HL-60 (cell line): ENCODE measurements around the gene SHISAL2B.

Source experiments
- GABPA ChIP-seq: IDR thresholded peaks from 2 replicates; pipeline ENCODE4 v1.6.1; 2012; ENCODE audit warnings: low read depth
- POLR2AphosphoS5 ChIP-seq: IDR thresholded peaks from 2 replicates; pipeline ENCODE4 v1.6.1; 2012; ENCODE audit warnings: low read depth
- TF ChIP-seq, protein P1 (sequence below): IDR thresholded peaks from one replicate; pipeline ENCODE4 v1.5.1; 2011; ENCODE audit warnings: low read length, control low read depth, inconsistent platforms; ENCODE audit not compliant: insufficient read depth
- TF ChIP-seq, protein P2 (sequence below): IDR thresholded peaks from 2 replicates; pipeline ENCODE4 v1.6.1; 2012; ENCODE audit warnings: low read depth; ENCODE audit not compliant: insufficient replicate concordance

DNA sequence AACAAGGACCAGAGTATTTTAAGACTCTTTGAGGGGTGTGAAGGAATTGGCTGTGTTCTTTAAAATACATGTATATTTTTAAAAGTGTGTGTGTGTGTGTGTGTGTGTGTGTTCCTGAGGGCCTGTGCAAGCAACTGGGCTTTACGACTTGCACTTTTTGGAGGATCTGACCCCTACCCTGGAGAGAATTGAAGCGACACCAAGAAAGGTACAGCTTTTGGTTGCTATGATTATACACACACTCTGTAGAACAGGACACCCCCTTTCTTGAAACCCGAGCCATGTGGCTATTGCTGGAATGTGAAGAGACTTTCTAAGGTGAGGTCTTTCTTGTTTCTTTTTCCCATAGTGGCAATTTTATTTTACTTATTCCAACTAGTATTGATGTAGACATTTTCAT lies 988 bp downstream of the SHISAL2B start:
- TF ChIP-seq, protein P1, sequence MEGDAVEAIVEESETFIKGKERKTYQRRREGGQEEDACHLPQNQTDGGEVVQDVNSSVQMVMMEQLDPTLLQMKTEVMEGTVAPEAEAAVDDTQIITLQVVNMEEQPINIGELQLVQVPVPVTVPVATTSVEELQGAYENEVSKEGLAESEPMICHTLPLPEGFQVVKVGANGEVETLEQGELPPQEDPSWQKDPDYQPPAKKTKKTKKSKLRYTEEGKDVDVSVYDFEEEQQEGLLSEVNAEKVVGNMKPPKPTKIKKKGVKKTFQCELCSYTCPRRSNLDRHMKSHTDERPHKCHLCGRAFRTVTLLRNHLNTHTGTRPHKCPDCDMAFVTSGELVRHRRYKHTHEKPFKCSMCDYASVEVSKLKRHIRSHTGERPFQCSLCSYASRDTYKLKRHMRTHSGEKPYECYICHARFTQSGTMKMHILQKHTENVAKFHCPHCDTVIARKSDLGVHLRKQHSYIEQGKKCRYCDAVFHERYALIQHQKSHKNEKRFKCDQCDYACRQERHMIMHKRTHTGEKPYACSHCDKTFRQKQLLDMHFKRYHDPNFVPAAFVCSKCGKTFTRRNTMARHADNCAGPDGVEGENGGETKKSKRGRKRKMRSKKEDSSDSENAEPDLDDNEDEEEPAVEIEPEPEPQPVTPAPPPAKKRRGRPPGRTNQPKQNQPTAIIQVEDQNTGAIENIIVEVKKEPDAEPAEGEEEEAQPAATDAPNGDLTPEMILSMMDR = no peak
- TF ChIP-seq GABPA (no peak), POLR2AphosphoS5 (no peak)
- TF ChIP-seq, protein P2, sequence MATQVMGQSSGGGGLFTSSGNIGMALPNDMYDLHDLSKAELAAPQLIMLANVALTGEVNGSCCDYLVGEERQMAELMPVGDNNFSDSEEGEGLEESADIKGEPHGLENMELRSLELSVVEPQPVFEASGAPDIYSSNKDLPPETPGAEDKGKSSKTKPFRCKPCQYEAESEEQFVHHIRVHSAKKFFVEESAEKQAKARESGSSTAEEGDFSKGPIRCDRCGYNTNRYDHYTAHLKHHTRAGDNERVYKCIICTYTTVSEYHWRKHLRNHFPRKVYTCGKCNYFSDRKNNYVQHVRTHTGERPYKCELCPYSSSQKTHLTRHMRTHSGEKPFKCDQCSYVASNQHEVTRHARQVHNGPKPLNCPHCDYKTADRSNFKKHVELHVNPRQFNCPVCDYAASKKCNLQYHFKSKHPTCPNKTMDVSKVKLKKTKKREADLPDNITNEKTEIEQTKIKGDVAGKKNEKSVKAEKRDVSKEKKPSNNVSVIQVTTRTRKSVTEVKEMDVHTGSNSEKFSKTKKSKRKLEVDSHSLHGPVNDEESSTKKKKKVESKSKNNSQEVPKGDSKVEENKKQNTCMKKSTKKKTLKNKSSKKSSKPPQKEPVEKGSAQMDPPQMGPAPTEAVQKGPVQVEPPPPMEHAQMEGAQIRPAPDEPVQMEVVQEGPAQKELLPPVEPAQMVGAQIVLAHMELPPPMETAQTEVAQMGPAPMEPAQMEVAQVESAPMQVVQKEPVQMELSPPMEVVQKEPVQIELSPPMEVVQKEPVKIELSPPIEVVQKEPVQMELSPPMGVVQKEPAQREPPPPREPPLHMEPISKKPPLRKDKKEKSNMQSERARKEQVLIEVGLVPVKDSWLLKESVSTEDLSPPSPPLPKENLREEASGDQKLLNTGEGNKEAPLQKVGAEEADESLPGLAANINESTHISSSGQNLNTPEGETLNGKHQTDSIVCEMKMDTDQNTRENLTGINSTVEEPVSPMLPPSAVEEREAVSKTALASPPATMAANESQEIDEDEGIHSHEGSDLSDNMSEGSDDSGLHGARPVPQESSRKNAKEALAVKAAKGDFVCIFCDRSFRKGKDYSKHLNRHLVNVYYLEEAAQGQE = no peak
